HG02884 (cell line): ENCODE measurements around the gene COLGALT1.
"Not testable (repeated sequence)": the region's sequence is repeated elsewhere in the genome, so short reads cannot be mapped to it uniquely, and the experiment has no call there.

Experiments
- ATAC-seq: cut with Tn5 transposase; IDR thresholded peaks from one replicate; pipeline ENCODE4 v1.9.1; 2021; ENCODE audit warnings: mild to moderate bottlenecking, moderate library complexity; ENCODE audit not compliant: unreplicated experiment

COLGALT1 gene

GRCh38 chr19:17555480-17555928 lies at the start of gene COLGALT1:
Gene COLGALT1, plus strand, starts transcription at chr19:17555649. Its CDS starts 65 bp downstream, at chr19:17555714.
- peak; percentile 76 for ATAC-seq

- no peak for ATAC-seq
These were observed 48.7 kb upstream of the COLGALT1 start for GRCh38 chr19:17506745-17507144.

GRCh38 chr19:17508558-17508933 lies 46.9 kb upstream of the COLGALT1 start:
- not testable (repeated sequence) for ATAC-seq

GRCh38 chr19:17510220-17510993 lies 45.0 kb upstream of the COLGALT1 start:
- ATAC-seq, result no peak

- peak; percentile 50 for ATAC-seq
These were observed 43.5 kb upstream of the COLGALT1 start for GRCh38 chr19:17511724-17512573.

GRCh38 chr19:17512574-17512939 lies 42.9 kb upstream of the COLGALT1 start:
- ATAC-seq, result no peak

- ATAC-seq, result no peak
These were observed 39.9 kb upstream of the COLGALT1 start for GRCh38 chr19:17515408-17516149.

- ATAC-seq, result no peak
These were observed 37.6 kb upstream of the COLGALT1 start for GRCh38 chr19:17517898-17518297.

GRCh38 chr19:17518654-17519053 lies 36.8 kb upstream of the COLGALT1 start:
- ATAC-seq, result not testable (repeated sequence)

- ATAC-seq, result no peak
These were observed 35.5 kb upstream of the COLGALT1 start for GRCh38 chr19:17519967-17520366.

- no peak for ATAC-seq
These were observed 34.6 kb upstream of the COLGALT1 start for GRCh38 chr19:17520865-17521264.

GRCh38 chr19:17522988-17523872 lies 32.2 kb upstream of the COLGALT1 start:
- peak; percentile 61 for ATAC-seq

GRCh38 chr19:17524651-17525050 lies 30.8 kb upstream of the COLGALT1 start:
- ATAC-seq, result no peak

- no peak for ATAC-seq
These were observed 30.3 kb upstream of the COLGALT1 start for GRCh38 chr19:17525141-17525540.

GRCh38 chr19:17526922-17527321 lies 28.5 kb upstream of the COLGALT1 start:
- peak; percentile 39 for ATAC-seq

GRCh38 chr19:17527326-17527725 lies 28.1 kb upstream of the COLGALT1 start:
- ATAC-seq, result no peak

- ATAC-seq, result no peak
These were observed 26.8 kb upstream of the COLGALT1 start for GRCh38 chr19:17528610-17529009.

GRCh38 chr19:17529239-17530158 lies 25.9 kb upstream of the COLGALT1 start:
- no peak for ATAC-seq

GRCh38 chr19:17530586-17530985 lies 24.9 kb upstream of the COLGALT1 start:
- ATAC-seq, result no peak
